ENCODE measurements around the gene ALK.

Gene ALK

DNA sequence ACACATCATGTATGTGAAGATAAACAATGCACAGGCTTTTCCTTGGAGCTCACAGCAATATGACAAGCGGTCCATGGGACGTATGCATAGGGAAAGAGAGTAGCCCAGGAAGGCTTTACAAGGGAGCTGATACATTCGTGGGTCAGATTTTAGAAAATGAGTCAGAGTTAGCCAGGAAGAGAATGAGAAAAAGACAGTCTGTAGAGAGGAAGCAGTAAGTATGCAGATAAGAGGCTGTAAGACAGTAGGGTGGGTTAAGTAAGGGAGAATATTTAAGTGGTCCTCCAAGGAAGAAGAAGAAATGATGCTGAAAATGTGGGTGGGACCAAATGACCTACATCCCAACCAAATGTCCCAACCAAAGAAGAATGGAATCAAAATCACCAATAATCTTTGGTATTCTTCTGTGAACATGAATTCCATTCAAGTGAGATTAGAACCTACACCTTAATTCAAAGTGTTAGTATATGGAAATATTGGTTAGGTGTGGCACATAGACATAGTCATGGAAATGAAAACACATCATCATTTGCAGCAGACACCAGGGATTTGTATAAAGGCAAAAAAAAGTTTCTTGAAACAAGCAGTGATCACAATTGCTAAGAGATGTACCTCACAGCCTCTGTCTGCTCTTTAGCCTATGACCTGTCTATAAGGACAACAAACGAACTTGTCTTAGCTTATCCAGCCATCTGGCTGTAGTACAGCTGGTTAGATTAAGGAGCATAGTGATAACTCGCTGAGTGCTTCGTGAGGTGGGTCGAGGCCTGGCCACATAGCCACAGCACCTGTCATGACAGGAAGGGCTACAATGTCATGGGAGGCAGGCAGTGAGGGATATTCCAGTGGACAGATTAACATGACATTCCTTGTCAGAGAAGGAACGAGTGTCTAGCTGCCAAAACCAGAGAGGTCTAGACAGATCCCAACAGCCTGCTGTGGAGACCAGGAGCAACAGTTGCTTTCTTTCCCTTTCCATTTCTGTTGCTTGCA, 133.6 kb downstream of the ALK start:
- DNase-seq: no peak

DNA sequence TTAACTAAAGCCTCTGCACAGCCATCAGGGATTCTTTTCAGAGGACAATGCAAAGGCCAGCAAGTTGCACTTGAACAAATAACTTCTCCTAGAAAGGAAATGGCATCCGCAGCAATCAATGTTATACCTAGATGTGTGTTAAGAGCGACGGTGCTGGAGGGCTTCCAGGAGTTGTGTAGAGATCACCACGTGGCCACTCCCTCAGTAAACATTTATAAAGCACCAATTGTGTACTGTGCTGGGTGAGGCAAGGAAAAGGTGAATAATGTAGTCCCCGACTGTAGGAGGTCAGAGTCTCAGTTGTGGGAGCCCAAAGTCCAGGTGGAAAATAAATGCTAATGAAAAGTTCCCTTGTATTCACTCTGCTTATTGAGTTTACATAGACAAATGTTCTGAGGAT, 135.0 kb downstream of the ALK start:
- no peak for DNase-seq

DNA sequence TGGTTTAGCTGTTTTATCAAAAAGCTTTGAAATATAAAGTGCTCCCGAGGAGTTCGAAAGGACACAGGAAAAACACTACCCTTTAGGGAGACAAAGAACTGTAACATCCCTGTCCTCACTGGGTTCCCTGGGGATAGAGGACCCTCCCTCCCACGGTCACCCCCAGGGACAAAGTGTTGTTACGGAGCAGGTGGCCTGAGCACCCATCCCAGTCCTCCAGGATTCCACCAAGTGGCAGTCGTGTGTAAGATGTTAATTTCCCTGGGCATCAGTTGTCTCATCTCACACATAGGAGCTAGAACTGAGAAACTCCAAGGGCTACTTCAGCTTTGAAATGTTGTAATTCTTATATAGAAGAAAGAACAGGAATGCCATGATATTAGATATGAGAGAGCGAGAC, 137.7 kb downstream of the ALK start:
- no peak for DNase-seq

DNA sequence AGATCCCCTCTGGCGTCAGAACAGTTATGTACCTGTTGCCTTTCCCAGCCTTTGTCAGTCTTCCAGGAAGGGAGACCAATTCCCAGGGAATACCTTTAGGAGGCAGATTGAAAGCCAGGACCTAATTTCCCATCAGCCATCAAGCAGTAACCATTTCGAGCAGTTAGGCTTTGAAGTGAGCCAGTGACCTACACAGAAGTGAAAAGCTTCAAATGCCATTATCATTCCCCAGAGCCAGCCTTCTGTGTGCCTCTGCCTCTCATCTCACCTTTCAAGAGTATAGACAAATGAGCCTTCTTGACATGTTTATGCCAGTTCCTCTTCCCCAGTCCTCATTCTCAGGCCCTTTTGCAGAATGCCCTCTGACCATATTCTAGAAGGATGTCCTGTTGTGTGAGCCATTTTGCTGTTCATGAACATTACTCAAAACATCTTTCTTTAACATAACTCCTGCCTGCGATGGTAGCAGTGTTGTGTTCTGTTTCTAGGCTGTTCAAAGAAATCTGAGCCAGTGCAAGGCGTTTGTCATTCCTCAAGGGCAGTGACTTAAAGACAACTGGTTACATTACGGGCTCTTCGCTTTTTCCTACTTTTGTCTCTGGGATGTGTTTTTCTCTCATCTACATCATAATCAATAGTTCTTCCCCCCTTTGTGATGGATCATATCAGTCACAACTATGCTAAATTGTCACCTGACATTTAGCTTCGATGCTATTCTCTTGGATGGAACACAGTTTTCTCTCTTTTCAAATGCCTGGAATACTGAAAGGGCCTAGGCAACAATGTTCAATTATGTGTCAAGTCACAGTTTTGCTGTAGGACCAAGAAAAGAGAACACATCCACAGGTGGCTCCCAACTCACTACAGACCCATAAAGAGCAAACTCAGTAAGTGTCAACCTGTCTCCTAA, 138.6 kb downstream of the ALK start:
- DNase-seq: no peak

DNA sequence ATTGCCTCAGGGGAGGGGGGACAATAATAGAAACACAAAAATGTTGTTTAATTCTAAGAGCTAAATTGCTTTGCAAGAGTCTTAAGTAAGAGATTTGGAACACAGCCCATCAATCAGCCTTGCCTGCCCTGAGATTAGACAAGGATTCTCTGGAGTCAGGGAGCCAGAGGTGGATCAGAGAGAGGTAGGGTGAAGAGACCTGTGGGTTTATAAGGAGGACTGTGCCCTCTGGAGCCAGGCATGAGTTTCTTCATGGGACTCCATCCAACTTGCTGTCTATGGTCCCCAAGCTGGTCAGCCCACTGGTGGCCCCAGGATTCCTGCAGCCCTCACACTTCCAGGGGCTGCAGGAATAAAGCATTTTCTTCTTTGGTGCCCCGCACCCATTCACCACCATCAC, 139.3 kb downstream of the ALK start:
- DNase-seq: no peak

DNA sequence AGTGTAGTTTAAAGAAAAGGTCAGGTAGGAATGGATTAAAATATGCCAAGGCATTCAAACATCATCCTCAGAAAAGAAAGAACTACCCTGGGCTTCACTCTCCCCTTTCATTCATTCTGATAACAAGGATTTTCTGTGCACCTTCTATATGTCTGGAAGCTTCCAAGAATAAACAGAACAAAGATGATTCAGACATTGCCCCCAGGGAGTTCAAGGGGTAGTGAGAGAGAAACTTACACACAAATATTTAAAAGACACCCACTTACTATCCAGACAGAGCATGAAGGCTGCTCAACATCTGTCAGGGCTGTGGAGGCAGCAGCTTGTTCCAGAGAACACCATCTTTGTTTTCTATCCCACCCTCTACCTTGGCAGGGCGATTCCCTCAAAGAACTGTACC, 140.5 kb downstream of the ALK start:
- DNase-seq: no peak

DNA sequence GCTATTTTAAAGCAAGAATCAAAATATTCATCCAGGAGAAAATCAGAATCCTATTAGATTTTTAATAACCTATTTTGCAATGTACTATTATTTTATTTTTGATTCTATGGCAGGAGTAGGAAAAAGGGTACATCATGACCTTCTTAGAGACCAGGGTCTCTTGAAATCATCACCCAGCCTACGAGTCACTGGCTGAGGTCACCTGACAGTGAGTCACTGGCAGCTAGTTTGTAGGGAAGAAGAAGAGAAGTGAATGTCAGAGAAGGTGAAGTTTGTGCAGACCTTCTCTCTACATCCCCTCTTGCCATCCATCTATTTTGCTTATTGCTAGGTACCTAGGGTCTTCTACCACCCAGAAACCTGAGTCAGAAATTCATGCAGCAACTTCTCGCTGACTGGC, 144.2 kb downstream of the ALK start:
- DNase-seq: no peak

DNA sequence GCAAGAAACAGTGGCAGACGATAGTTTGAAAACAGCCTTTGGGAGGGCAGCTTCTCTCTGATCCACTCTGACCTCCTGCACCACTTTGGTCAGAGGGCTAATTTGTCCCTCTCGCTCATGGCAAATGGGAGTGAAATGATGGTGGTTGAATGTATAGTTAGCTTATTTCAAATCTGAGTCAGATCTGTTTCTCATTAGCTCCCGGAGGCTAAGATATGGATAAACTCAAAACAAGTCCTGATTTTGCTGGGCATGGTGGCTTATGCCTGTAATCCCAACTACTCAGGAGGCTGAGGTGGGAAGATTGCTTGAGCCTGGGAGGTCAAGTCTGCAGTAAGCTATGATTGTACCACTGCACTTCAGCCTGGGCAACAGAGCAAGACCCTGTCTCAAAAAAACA, 145.0 kb downstream of the ALK start:
- DNase-seq: no peak

DNA sequence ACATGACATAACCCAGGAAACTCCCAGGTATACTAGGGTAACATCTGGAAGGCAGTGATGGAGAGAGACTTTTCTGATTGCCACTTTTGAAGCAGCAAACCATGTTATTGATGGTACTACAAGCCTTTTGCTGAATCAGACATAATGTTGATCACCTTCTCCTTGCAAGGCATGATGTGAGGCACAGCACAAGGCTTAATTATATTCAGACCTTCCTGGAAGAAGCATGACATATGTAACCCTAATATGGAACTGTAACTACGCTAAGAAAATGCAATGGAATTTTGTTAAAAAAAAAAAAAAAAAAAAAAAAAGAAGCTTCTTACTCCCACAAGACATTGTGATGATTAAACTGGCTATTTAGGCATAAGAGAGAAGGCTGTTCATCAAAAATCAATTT, 145.4 kb downstream of the ALK start:
- no peak for DNase-seq

DNA sequence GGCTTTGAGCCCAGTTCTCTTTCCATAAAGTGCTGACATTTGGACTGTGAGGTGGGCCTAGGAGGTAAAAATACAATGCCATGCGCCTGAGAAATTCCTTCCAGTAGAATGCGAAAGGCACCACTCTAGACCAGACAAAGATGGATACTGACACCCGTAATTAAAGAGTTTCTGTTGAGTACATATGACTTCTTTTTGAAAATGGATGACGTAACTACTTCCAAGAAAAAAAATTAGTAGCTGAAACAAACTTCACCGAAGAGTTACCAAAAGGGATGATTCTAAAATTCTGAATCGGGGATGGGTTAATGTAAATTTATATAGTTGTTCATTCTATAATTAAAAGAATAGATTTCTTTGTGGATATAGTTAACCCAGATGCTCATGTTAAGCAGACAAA, 146.8 kb downstream of the ALK start:
- no peak for DNase-seq

DNA sequence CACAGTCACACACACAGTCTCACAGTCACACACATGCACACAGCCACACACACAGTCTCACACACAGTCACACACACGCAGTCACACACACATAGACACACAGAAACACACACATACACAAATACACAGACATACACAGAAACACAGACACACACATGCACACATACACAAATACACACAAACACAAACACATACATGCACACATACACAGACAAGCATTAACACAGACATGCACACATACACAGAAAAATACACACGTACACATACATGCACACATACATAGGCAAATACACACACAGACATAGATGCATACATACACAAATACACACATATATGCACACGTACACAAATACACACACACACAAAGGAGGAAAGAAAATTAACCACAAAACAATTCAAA, 150.5 kb downstream of the ALK start:
- no peak for DNase-seq

DNA sequence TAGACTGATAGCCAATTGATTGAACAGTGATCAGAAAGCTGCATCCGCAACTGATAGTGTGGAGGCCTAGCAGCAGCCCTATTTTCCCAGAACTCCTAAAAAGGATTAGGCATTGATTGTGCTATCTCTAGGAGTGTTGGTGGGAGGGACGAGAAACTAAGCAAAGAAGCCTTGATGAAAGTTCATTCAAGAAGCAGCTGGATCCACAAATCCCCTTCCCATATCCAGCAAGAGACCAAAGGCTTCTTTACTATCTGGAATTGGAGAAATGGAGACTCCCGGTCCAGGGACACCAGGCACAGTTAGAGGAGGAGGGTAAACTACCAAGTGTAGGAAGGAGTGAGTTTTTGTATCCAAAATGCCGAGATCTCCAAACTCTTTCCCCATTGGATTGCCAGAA, 151.5 kb downstream of the ALK start:
- no peak for DNase-seq

DNA sequence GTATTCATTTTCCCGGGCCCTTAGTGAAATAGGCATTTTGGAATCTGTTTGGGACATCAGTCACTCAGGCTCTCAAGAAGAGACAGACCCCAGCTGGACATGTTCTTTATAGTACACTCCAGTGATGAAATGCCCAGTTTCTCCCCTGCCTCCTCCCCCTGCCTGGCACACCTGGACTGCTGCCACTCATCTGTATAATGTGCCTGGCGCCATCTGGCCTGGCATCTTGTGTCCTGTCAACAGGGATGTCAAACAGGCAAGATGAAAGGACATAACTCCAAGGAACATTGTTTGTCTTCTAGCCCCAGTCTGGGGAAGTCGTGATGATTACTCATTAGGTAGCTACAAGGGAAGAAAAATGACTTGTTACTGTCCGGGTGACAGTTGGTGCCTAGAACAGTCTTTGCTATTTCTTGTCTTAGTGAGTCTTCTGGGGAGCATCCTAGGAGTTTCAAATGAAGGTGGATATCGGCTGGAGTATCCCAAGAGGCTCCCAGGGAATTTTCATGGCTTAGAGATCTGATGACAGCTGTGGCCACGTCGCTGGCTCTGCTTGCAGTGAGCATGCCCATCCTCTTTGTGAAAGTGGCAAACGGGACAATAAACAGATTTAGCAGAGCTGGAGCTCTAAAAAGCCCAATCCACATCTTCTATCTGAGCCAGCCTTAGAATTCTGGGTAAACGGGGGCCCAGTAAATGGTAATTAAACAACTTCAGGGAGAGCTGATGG, 153.6 kb downstream of the ALK start:
- no peak for DNase-seq

DNA sequence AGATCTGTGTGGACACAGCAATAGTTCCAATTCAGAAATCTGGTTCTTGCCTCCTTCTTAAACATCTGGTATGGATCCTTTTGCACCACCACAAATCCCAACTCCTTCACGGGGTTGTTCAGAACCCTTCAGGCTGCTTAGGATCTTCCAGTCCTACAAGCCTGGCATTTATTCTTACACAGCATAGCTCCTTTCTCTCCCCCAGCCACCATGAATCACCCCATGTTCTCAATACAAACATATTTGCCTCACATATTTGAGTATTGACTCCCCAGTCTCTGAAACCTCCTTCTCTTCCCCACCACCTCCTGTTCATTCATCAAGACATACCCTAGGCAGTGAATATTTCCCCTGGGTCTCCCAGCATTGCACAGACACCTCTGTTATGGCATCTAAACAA, 155.2 kb downstream of the ALK start:
- no peak for DNase-seq

DNA sequence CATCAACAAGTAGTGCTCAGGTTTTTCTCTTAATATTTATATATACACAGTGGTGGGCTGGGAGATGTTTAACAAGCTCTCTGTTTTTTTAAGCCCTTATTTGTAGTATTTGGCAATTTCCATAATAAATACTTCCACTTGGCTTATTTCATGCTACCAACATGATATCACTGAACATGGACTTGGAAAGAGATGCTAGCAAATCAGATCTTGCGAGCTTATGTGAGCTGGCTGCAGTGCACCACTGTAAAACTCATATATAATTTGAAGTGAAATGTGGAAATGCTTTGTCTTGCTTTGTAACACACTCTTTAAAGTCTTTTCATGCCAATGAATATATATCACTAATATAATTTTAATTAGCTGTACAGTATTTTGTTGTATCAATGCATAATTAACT, 155.7 kb downstream of the ALK start:
- no peak for DNase-seq

DNA sequence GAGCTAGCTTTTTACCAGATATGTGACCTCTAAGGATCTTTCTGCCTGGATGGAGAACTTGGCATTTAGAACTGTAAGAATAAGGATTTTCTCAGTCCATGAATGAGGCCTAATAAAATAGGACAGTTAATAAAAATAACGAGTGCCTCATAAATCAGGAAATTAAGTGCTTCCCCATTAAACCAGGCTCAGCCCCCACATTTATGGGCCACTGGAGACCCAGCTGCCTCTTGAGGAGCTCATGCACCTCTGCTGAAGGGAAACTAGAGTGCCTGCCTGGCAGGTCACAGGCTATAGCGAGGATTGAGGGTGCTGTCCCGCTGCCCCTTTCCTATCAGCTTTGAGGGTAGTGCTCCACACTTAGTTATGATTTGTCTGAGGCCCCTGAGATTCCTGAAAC, 158.0 kb downstream of the ALK start:
- DNase-seq: no peak

DNA sequence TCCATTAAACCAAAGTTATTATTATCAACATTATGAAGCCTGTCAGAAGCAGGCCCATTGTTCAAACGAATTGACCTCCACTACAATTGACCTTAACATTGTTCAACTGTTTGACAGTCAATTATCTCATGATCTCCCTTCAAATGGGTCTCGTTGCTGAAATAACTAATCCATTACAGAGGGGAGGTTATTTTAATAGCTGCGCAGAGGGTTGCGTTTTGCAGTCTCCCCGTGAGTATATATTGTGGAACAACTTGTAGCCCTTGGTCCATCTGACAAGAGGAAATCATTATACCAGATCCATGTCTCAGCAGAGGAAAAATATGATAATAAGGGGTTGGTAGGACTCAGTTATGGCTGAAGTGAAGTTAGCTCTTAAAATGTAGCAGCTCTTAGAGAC, 159.1 kb downstream of the ALK start:
- no peak for DNase-seq

DNA sequence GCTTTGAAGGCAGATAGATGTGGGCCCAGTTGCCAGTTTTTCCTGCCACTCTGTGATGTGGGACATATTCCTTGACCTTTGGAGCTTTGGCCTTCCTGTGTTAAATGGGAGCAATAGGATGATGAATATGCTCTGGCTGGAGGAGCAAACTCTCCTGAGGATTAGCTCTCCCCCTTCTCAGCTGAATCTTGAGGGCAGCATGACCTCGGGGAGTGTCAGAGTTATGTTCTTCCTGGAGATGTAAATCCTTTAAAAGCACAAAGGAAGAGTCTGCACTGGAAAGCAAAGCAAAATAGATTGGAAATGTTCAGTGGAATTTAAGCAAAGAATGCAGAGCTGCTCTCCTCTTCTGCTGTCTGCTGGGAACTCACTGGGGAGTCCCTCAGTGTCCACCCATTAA, 160.1 kb downstream of the ALK start:
- DNase-seq: no peak

DNA sequence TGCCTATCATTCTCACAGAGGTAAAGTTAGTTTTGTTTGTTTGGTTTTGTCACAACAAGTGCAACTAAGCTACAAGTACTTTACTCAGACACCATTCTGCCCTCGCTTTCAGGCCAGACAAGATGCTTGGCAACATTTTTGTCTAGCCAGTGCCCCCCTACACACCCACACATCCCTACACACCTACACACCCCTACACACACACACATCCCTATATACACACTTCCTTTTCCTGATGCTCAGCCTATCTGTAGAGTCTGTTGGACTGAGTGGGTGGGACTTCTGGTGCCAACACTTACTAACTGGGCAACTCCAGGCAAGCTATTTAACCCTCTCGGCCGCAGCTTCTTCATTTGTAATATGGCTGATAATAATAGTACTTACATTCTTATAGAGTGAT, 161.4 kb downstream of the ALK start:
- no peak for DNase-seq

DNA sequence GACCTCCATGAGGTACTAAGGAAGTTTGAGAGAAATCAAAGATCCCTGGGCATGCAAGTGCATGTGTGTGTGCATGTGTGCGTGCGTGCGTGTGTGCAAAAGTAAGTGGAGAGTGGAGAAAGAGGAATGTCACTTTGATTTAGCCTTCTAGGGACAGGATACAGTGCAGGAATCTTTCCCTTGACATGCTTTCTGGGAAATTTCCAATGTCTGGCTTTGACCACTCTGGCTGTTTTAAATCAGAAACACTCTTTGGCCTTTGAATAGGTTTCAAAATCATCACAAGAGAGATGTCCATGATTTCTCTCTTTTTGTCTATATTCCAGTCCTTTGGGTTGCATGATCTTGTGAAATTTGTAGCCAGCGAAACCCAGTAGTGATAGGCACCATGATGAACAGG, 162.0 kb downstream of the ALK start:
- DNase-seq: no peak

DNA sequence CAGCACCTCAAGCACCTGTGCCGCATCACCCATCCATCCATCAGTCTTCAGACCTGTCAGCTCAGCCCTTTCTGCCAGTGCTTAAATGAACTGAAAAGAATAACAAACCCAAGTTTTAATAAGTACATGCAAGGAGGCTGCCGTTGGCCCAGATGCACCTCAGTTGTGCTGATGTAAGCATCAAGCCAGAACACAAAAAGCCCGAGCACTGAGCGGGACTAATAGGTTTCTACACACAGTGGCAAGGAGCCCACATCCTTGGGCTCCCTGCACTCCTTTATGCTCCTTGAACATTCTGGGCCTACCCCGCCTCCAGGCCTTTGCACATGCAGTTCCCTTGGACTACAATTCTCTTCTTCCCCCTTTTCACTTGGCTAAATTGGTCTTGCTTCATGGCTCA, 165.6 kb downstream of the ALK start:
- no peak for DNase-seq

DNA sequence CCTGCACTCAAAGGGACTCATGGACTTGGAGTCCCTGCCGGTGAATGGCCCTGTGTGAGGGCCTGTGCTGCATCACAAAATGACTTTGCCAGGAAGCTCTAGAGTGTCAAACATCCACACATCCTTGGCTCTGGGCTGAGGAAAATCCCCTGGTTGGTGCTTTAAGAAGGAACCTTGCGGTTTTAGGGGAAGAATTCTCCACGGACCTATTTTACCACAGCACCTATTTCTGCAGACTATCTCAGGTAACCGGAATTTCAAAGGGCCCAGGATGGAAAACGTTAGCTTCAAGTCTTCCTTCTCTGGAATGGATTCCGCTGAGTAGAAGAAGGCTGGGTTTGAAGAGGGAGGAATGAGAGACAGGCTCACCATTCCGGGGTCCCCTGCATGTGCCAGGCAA, 166.2 kb downstream of the ALK start:
- no peak for DNase-seq

Measured in activated CD4-positive, CD25-positive, alpha-beta regulatory T cell treated with anti-CD3 and anti-CD28 coated beads, Interleukin-2, amount 50 U/mL, for 72 hours (primary cell).